Measurements from ENCODE around the gene RFPL2.

- TF ChIP-seq CTCF (IDR thresholded peaks at IDR 0.05; ENCODE audit: borderline replicate concordance, extremely low read depth, low read length, poor library complexity, severe bottlenecking) = peak; percentile 67
- TF ChIP-seq EZH2 (IDR thresholded peaks at IDR 0.05; ENCODE audit: borderline replicate concordance, low read depth, low read length, severe bottlenecking) = no peak
These were observed 2.2 kb upstream of the RFPL2 start for GRCh38 chr22:32206774-32207758.

Measured in DND-41 (cell line).